Caco-2 (cell line): Measurements from ENCODE around the gene RIMS4. TPM values are rescaled to one million over a fixed set of nuclear protein-coding genes. Genes with fewer than 3 reads are reported as not detected.
A peak's percentile ranks its signal among the peaks of the same experiment; 100 is the strongest.

Source experiments
- BruUV-seq: library from RNA; stranded (reverse); fragments of 400-500 nt; replicated peaks from 2 replicates; lab custom pipeline; 2021; lab: Mats Ljungman, UMichigan
- CTCF ChIA-PET: fragments of 300-600 bp; sonication (Branson Sonifier 250); formaldehyde crosslinking; loops from one replicate; lab custom pipeline; 2022; ENCODE audit warnings: antibody characterized with exemption; lab: Charles Lee
- POLR2A ChIA-PET: fragments of 300-600 bp; sonication (Branson Sonifier 250); formaldehyde crosslinking; loops from one replicate; lab custom pipeline; 2022; ENCODE audit warnings: antibody characterized with exemption; lab: Charles Lee
- DNase-seq, 2 experiments: peaks; one replicate each; pipeline versions ENCODE4 v3.0.0 to v3.0.0-alpha.2; 2020 to 2022
- H3K27me3 ChIP-seq: replicated peaks from 2 replicates; pipeline ENCODE4 v1.6.0; 2011; ENCODE audit warnings: low read length; ENCODE audit not compliant: control insufficient read depth, insufficient read depth
- H3K36me3 ChIP-seq: 2 replicates; pipeline ENCODE4 v1.5.1; 2011; ENCODE audit warnings: low read length; ENCODE audit not compliant: control insufficient read depth, insufficient read depth
- H3K4me1 ChIP-seq: fragments of 250-450 bp; sonication (Bioruptor Pico); 2 replicates; pipeline ENCODE4 v1.5.1; 2020; ENCODE audit warnings: mild to moderate bottlenecking
- H3K4me3 ChIP-seq: 2 replicates; pipeline ENCODE4 v1.5.1; 2011; ENCODE audit warnings: low read depth, mild to moderate bottlenecking, control low read depth, low read length
- H3K9me3 ChIP-seq: fragments of 250-450 bp; sonication (Bioruptor Pico); 2 replicates; pipeline ENCODE4 v1.5.1; 2020; ENCODE audit warnings: mild to moderate bottlenecking, moderate library complexity
- H3K27ac Mint-ChIP-seq: one replicate; pipeline ENCODE4 v1.8.0; 2022; ENCODE audit warnings: mixed read lengths; ENCODE audit not compliant: unreplicated experiment
- H3K27me3 Mint-ChIP-seq: one replicate; pipeline ENCODE4 v1.8.0; 2022; ENCODE audit warnings: mixed read lengths; ENCODE audit not compliant: insufficient read depth, unreplicated experiment
- H3K36me3 Mint-ChIP-seq: one replicate; pipeline ENCODE4 v1.8.0; 2022; ENCODE audit warnings: mild to moderate bottlenecking, mixed read lengths; ENCODE audit not compliant: insufficient read depth, unreplicated experiment
- H3K4me1 Mint-ChIP-seq: one replicate; pipeline ENCODE4 v1.8.0; 2022; ENCODE audit warnings: low read depth, mixed read lengths; ENCODE audit not compliant: unreplicated experiment
- H3K4me3 Mint-ChIP-seq: one replicate; pipeline ENCODE4 v1.8.0; 2022; ENCODE audit warnings: mild to moderate bottlenecking, moderate library complexity, mixed read lengths; ENCODE audit not compliant: unreplicated experiment
- H3K9me3 Mint-ChIP-seq: one replicate; pipeline ENCODE4 v1.8.0; 2022; ENCODE audit warnings: mixed read lengths; ENCODE audit not compliant: unreplicated experiment
- CTCF ChIP-seq, 2 experiments: fragments of 200-600 bp in 1 of 2; IDR thresholded peaks; 1 replicate in 1 of 2; 2 replicates in 1 of 2; pipeline versions ENCODE4 v1.5.1 to v1.8.0; 2011 to 2022; ENCODE audit warnings: antibody characterized with exemption in 1 of 2, control low read depth in 1 of 2, inconsistent platforms in 1 of 2, low read depth in 1 of 2, low read length in 1 of 2, mild to moderate bottlenecking in 1 of 2, moderate library complexity in 1 of 2; ENCODE audit not compliant: insufficient read depth in 1 of 2, severe bottlenecking in 1 of 2, unreplicated experiment in 1 of 2
- intact Hi-C: fragments of 100-400 bp; cut with micrococcal nuclease; formaldehyde crosslinking; loops from one replicate; pipeline ENCODE4 v1.10.0; 2022; ENCODE audit not compliant: unreplicated experiment
- total RNA-seq: library from RNA; stranded (reverse); gene quantifications from 2 replicates; pipeline ENCODE4 v1.2.3, GENCODE V29; 2022

The RIMS4 gene
- total RNA-seq, 1 experiment from 2014 or later: 9.0 TPM

GRCh38 chr20:44848254-44849015 is 38.1 kb upstream of the RIMS4 start:
- H3K36me3 ChIP-seq: no peaks in the 10 kb centered on the region
- H3K4me1 ChIP-seq: peaks cover 25% of the 10 kb centered on the region
- no peaks in the 10 kb centered on the region for H3K36me3 Mint-ChIP-seq
- no peaks in the 10 kb centered on the region for H3K27me3 Mint-ChIP-seq
- peak; percentile 20 to 51 for DNase-seq
- H3K4me3 ChIP-seq: no peak overlapping the region
- TF ChIP-seq CTCF (IDR thresholded peaks at IDR 0.05; ENCODE audit: insufficient read depth in 1 of 2, low read depth in 1 of 2, low read length in 1 of 2, severe bottlenecking in 1 of 2, unreplicated experiment in 1 of 2): no peak
- H3K27ac Mint-ChIP-seq: no peak overlapping the region
- intact Hi-C loops: loop anchor here (1.0 to 5.0 kb wide), 2 partner anchors 8 to 36 kb away; partner anchors contain the start of gene RIMS4
- ChIA-PET CTCF (interaction anchor here (0.7 kb wide), 1 partner anchor 101 kb away, joined by 3 read pairs; no protein-coding TSS in a partner anchor), POLR2A (no interaction called here)
- H3K27me3 ChIP-seq: no peaks in the 10 kb centered on the region
- BruUV-seq: no TSS peak
- no peaks in the 10 kb centered on the region; the same call in 1 of the 2 replicates for H3K9me3 ChIP-seq
- H3K4me1 Mint-ChIP-seq: peaks cover 32% of the 10 kb centered on the region
- no peaks in the 10 kb centered on the region for H3K9me3 Mint-ChIP-seq
- H3K4me3 Mint-ChIP-seq: no peak overlapping the region

GRCh38 chr20:44843876-44844275 is 33.5 kb upstream of the RIMS4 start:
- Mint-ChIP-seq H3K4me1 (peaks cover 7% of the 10 kb centered on the region), H3K4me3 (no peak overlapping the region), H3K27me3 (no peaks in the 10 kb centered on the region), H3K36me3 (no peaks in the 10 kb centered on the region), H3K9me3 (peaks cover 10% of the 10 kb centered on the region), H3K27ac (no peak overlapping the region)
- DNase-seq: no peak
- intact Hi-C loops: no loop called here
- peaks cover 10% of the 10 kb centered on the region; the same call in 1 of the 2 replicates for H3K4me1 ChIP-seq
- no peaks in the 10 kb centered on the region; the same call in none of the 2 replicates for H3K9me3 ChIP-seq
- H3K27me3 ChIP-seq: no peaks in the 10 kb centered on the region
- no peaks in the 10 kb centered on the region for H3K36me3 ChIP-seq
- H3K4me3 ChIP-seq: no peak overlapping the region
- CTCF ChIA-PET: interaction anchor here (0.5 kb wide), 1 partner anchor 1023 kb away, joined by 3 read pairs; no protein-coding TSS in a partner anchor
- no peak for TF ChIP-seq CTCF (IDR thresholded peaks at IDR 0.05; ENCODE audit: insufficient read depth in 1 of 2, low read depth in 1 of 2, low read length in 1 of 2, severe bottlenecking in 1 of 2, unreplicated experiment in 1 of 2)
- POLR2A ChIA-PET: no interaction called here
- no TSS peak for BruUV-seq

- no peak for TF ChIP-seq CTCF (IDR thresholded peaks at IDR 0.05; ENCODE audit: insufficient read depth in 1 of 2, low read depth in 1 of 2, low read length in 1 of 2, severe bottlenecking in 1 of 2, unreplicated experiment in 1 of 2)
- Histone ChIP-seq H3K4me3 (no peak overlapping the region), H3K36me3 (no peaks in the 10 kb centered on the region), H3K27me3 (no peaks in the 10 kb centered on the region), H3K4me1 (no peaks in the 10 kb centered on the region), H3K9me3 (no peaks in the 10 kb centered on the region; the same call in 1 of the 2 replicates)
- intact Hi-C loops: no loop called here
- Mint-ChIP-seq H3K4me1 (no peaks in the 10 kb centered on the region), H3K4me3 (no peak overlapping the region), H3K36me3 (no peaks in the 10 kb centered on the region), H3K27me3 (peaks cover 4% of the 10 kb centered on the region), H3K9me3 (peaks cover 10% of the 10 kb centered on the region), H3K27ac (no peak overlapping the region)
- ChIA-PET POLR2A (no interaction called here), CTCF (no interaction called here)
- BruUV-seq: no TSS peak
- peak in 1 of 2 experiments; percentile 29 for DNase-seq
These were observed 31.6 kb upstream of the RIMS4 start for GRCh38 chr20:44841955-44842354.
